KMS-11 (cell line): Measurements from ENCODE around the gene LCN10.

Experiments
- H2AFZ ChIP-seq: fragments of 200-600 bp; sonication (generic); 2 replicates; pipeline ENCODE4 v1.6.1; 2016; ENCODE audit warnings: antibody characterized with exemption, mixed run types, low read depth
- H3K27ac ChIP-seq: fragments of 200-600 bp; sonication (generic); 2 replicates; pipeline ENCODE4 v1.6.1; 2016; ENCODE audit warnings: mild to moderate bottlenecking, mixed run types
- H3K27me3 ChIP-seq: fragments of 200-600 bp; sonication (generic); 2 replicates; pipeline ENCODE4 v1.6.1; 2017; ENCODE audit warnings: mild to moderate bottlenecking, low read depth, mixed run types, moderate library complexity; ENCODE audit not compliant: insufficient read depth
- H3K36me3 ChIP-seq: fragments of 200-600 bp; sonication (generic); 2 replicates; pipeline ENCODE4 v1.6.1; 2017; ENCODE audit warnings: mild to moderate bottlenecking, mixed run types; ENCODE audit not compliant: insufficient read depth
- H3K4me1 ChIP-seq: fragments of 200-600 bp; sonication (generic); 2 replicates; pipeline ENCODE4 v1.6.1; 2016; ENCODE audit warnings: mild to moderate bottlenecking, low read depth, mixed run types; ENCODE audit not compliant: poor library complexity, severe bottlenecking
- H3K4me2 ChIP-seq: fragments of 200-600 bp; sonication (generic); 2 replicates; pipeline ENCODE4 v1.7.0; 2016; ENCODE audit warnings: mild to moderate bottlenecking, mixed run types
- H3K4me3 ChIP-seq: fragments of 200-600 bp; sonication (generic); IDR thresholded peaks from 2 replicates; pipeline ENCODE4 v1.6.1; 2017; ENCODE audit warnings: low read depth, low read length, mixed read lengths; ENCODE audit not compliant: insufficient read depth
- H3K79me2 ChIP-seq: fragments of 200-600 bp; sonication (generic); 2 replicates; pipeline ENCODE4 v1.6.1; 2016; ENCODE audit warnings: low read depth, mixed run types; ENCODE audit not compliant: insufficient read depth
- H3K9ac ChIP-seq: fragments of 200-600 bp; sonication (generic); 2 replicates; pipeline ENCODE4 v1.6.1; 2016; ENCODE audit warnings: mild to moderate bottlenecking, mixed run types
- H4K20me1 ChIP-seq: fragments of 200-600 bp; sonication (generic); 2 replicates; pipeline ENCODE4 v1.6.1; 2016; ENCODE audit warnings: mild to moderate bottlenecking, mixed run types; ENCODE audit not compliant: insufficient read depth
- TF ChIP-seq, protein P1 (sequence below): fragments of 200-600 bp; sonication (generic); conservative IDR thresholded peaks from 2 replicates; pipeline ENCODE4 v1.6.1; 2017; ENCODE audit warnings: low read depth, mild to moderate bottlenecking, antibody characterized with exemption, low read length, moderate library complexity, mixed read lengths

Gene LCN10

DNA sequence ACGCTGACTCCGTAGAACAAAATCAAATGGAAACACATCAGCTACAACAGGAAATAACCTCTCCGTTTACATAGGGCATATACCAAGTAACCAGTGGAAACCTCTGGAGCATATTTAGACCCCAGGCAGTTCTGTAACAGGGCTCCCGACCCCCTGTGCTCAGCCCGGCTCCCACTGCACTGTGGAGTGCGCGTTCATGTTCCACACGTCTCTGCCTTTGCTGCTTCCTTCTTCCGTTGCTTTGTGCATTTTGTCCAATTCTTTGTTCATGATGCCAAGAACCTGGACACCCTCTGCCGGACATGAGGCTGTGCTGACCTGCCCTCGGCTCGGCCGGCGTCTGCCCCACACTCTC is 49.6 kb downstream of the LCN10 start:
- TF ChIP-seq, protein P1, sequence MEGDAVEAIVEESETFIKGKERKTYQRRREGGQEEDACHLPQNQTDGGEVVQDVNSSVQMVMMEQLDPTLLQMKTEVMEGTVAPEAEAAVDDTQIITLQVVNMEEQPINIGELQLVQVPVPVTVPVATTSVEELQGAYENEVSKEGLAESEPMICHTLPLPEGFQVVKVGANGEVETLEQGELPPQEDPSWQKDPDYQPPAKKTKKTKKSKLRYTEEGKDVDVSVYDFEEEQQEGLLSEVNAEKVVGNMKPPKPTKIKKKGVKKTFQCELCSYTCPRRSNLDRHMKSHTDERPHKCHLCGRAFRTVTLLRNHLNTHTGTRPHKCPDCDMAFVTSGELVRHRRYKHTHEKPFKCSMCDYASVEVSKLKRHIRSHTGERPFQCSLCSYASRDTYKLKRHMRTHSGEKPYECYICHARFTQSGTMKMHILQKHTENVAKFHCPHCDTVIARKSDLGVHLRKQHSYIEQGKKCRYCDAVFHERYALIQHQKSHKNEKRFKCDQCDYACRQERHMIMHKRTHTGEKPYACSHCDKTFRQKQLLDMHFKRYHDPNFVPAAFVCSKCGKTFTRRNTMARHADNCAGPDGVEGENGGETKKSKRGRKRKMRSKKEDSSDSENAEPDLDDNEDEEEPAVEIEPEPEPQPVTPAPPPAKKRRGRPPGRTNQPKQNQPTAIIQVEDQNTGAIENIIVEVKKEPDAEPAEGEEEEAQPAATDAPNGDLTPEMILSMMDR = no peak
- H3K27ac ChIP-seq = no peak overlapping the region; the same call in 1 of the 2 replicates
- H2AFZ ChIP-seq = no peak overlapping the region
- H3K9ac ChIP-seq = no peak overlapping the region
- no peaks in the 10 kb centered on the region for H3K79me2 ChIP-seq
- H4K20me1 ChIP-seq = no peaks in the 10 kb centered on the region
- no peaks in the 10 kb centered on the region for H3K27me3 ChIP-seq
- H3K4me1 ChIP-seq = peaks cover 59% of the 10 kb centered on the region
- no peak overlapping the region; the same call in 1 of the 2 replicates for H3K4me2 ChIP-seq
- H3K36me3 ChIP-seq = no peaks in the 10 kb centered on the region
- no peak overlapping the region for H3K4me3 ChIP-seq

DNA sequence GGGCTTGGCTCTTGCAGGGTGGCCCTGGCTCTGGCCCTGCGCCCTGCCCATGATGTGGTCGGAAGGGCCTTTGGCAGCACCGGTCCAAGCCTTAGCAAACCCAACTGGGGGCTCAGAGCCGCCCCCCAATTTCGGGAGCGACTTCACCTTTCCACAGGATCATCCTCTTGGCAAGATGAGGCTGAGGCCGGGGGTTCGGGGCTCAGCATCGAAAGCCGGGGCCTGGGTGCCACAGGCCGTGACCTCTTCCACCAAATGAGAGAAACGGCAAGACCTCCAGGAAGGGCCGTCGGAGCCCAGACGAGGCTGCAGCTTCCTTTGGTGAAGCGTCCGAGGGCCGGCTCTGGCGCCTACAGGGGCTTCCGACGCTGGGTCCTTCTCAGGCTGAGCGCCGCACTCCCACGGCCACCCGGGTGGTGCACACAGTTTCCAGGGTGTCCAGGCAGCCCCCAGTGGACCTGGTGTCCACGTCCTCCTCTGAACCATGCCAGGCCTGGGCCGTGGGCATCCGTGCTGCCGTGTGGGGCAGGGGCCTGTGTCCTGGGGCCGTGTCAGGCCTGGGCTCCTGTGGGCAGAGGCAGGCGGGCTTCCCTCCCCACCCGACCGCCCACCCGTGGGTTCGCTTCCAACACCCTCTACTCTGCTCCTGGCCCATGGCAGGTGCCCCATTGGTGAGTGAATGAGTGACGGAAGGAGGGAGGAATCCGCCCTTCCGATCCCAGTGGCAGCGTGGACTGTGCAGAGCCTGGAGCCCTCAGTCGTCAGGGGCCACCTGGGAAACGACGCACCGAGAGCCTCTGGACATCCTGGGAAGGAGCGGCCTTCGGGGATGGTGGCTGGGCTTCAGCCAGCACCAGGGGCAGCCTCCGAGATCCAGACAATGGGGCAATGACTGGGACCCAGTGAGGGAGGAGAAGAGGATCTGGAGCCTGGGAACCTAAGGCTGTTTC is 50.3 kb downstream of the LCN10 start:
- TF ChIP-seq, protein P1 = no peak
- H3K4me3 ChIP-seq = no peak overlapping the region
- H3K27me3 ChIP-seq = no peaks in the 10 kb centered on the region
- no peaks in the 10 kb centered on the region for H3K36me3 ChIP-seq
- H3K79me2 ChIP-seq = no peaks in the 10 kb centered on the region
- no peak overlapping the region for H3K27ac ChIP-seq
- no peaks in the 10 kb centered on the region for H4K20me1 ChIP-seq
- H3K9ac ChIP-seq = no peak overlapping the region
- no peak overlapping the region for H2AFZ ChIP-seq
- no peak overlapping the region for H3K4me2 ChIP-seq
- H3K4me1 ChIP-seq = peaks cover 58% of the 10 kb centered on the region

- Histone ChIP-seq H2AFZ (no peak overlapping the region), H3K27ac (no peak overlapping the region), H3K4me3 (no peak overlapping the region), H3K9ac (no peak overlapping the region), H4K20me1 (no peaks in the 10 kb centered on the region), H3K36me3 (no peaks in the 10 kb centered on the region), H3K4me1 (peaks cover 52% of the 10 kb centered on the region), H3K79me2 (peaks cover under 1% of the 10 kb centered on the region; the same call in 1 of the 2 replicates), H3K27me3 (no peaks in the 10 kb centered on the region), H3K4me2 (no peak overlapping the region)
- TF ChIP-seq, protein P1 = no peak
Observed at GRCh38 chr9:136691316-136692184, 51.2 kb downstream of the LCN10 start.

- Histone ChIP-seq H3K4me2 (no peak overlapping the region), H2AFZ (no peak overlapping the region), H3K79me2 (peaks cover 8% of the 10 kb centered on the region; the same call in 1 of the 2 replicates), H4K20me1 (no peaks in the 10 kb centered on the region), H3K36me3 (no peaks in the 10 kb centered on the region), H3K9ac (no peak overlapping the region), H3K27ac (no peak overlapping the region), H3K4me1 (peaks cover 48% of the 10 kb centered on the region), H3K4me3 (no peak overlapping the region), H3K27me3 (no peaks in the 10 kb centered on the region)
- TF ChIP-seq, protein P1 = no peak
Observed at GRCh38 chr9:136690806-136691261, 51.9 kb downstream of the LCN10 start.
